GM20000 (cell line): ENCODE measurements around the gene NEUROG1.
"Not testable (repeated sequence)": the region's sequence is repeated elsewhere in the genome, so short reads cannot be mapped to it uniquely, and the experiment has no call there.

ENCODE experiments used
- DNase-seq: peaks from one replicate; pipeline ENCODE4 v3.0.0; 2012; ENCODE audit warnings: low spot score
- TF ChIP-seq, protein P1 (sequence below): IDR thresholded peaks from 2 replicates; pipeline ENCODE4 v1.5.1; 2012; ENCODE audit warnings: mild to moderate bottlenecking, control low read depth; ENCODE audit errors: extremely low read depth, missing control alignments

NEUROG1 gene

DNA sequence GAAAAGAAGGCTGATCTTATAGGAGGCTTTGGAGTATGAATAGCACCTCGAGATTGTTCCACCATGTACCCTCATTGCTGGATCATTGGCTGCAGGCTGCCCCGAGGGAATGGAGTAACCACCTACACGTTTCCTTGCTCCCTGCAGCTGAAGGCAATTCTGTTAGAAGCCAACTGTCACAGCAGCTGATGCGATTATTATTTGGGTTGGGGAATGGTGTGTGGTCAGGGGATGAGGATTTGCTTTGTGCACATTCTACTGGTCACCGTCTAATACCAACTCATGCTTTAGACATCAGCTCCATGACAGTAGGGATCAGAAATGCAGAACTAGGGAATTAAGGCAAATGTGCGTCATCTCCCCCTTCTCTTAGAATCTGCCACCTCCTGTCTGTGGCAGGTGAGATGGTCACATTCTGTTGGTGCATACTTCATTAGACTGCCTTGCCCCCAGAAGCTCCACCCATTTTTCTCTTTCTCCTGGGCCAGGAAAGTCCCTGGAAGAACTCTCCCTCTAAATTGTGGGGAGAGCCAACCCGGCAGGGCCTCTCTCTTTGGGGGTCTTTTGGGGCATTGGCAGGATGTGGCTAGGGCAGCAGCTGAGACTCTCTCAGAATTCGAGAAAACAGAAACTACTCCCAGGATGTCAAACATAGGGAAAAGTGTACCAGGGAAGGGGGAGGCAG, 32.8 kb downstream of the NEUROG1 start:
- DNase-seq = no peak
- TF ChIP-seq, protein P1, sequence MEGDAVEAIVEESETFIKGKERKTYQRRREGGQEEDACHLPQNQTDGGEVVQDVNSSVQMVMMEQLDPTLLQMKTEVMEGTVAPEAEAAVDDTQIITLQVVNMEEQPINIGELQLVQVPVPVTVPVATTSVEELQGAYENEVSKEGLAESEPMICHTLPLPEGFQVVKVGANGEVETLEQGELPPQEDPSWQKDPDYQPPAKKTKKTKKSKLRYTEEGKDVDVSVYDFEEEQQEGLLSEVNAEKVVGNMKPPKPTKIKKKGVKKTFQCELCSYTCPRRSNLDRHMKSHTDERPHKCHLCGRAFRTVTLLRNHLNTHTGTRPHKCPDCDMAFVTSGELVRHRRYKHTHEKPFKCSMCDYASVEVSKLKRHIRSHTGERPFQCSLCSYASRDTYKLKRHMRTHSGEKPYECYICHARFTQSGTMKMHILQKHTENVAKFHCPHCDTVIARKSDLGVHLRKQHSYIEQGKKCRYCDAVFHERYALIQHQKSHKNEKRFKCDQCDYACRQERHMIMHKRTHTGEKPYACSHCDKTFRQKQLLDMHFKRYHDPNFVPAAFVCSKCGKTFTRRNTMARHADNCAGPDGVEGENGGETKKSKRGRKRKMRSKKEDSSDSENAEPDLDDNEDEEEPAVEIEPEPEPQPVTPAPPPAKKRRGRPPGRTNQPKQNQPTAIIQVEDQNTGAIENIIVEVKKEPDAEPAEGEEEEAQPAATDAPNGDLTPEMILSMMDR = no peak

DNA sequence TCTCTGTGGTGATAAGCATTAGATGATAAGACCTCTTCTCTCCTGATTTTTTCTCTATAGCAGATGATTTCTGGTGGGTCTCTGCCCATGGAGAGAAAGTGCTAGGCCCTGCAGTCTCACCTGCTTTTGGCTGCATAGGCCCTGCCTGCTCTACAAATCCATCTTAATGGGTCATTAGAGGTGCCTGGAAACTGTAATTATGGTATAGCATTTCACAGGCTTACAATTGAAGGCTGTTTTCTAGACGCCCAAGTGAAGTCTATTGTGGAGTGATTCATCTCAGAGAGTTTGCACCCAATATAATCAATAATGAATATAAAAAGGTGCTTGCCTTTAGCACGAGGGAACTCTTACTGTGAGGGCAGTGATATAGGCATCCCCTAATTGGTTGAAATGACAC, 33.8 kb downstream of the NEUROG1 start:
- no peak for DNase-seq
- TF ChIP-seq, protein P1 = no peak

DNA sequence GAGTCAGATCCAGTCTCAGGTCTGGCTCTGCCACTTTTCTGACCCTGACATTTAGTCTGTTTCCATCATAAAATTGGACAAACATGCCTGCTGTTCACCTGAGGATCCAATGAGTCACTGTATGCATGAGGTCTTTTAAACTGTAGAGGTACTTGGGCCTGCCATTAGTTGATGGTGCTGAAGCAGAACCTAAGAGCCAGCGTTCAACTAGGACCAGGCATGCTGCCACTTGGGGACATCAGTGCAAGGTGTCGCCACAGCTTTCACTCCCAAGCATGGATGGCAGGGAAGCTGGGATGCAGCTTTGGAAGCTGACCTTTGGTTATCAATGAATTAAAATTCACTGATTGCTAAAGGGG, 37.1 kb downstream of the NEUROG1 start:
- DNase-seq = no peak
- TF ChIP-seq, protein P1 = no peak

DNA sequence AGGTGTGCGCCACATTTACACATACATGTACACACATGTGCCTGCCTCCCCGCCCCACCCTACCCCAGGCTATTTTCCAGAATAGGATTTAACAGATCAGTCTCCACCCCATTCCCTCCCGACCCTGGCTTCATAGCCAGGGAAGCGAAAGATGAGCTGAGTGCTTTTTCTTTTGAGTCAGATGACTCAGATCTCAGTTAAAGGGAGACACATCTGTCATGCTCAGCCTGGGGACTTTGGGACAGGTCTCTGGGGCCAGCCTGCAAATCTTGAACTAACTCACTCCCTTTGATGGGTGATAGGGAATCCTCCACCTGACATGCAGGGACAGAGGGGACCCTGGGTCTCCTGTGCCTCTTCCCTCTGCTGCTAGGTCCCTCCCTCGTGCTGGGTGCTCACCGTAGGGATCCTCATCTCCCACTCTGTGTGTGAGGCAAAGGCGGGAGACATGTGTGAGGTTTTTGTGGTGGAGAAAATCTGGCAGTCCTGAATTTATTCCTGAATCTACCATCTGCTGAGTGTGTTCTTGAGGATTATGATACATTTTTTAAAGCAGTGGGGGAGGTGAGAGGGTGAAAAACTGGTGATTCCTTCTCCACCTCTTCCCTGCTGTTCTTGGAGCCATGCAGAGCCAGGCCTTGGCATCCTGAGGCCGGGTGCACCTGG, 37.7 kb downstream of the NEUROG1 start:
- no peak for DNase-seq
- TF ChIP-seq, protein P1 = no peak

DNA sequence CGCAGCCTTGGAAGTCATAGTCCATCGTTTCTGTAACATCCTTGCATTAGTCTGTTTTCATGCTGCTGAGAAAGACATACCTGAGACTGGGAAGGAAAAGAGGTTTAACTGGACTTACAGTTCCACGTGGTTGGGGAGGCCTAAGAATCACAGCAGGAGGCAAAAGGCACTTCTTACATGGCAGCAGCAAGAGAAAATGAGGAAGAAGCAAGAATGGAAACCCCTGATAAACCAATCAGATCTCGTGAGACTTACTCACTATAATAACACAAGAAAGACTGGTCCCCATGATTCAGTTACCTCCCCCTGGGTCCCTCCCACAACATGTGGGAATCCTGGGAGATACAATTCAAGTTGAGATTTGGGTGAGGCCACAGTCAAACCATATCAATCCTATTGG, 40.2 kb downstream of the NEUROG1 start:
- not testable (repeated sequence) for DNase-seq

DNA sequence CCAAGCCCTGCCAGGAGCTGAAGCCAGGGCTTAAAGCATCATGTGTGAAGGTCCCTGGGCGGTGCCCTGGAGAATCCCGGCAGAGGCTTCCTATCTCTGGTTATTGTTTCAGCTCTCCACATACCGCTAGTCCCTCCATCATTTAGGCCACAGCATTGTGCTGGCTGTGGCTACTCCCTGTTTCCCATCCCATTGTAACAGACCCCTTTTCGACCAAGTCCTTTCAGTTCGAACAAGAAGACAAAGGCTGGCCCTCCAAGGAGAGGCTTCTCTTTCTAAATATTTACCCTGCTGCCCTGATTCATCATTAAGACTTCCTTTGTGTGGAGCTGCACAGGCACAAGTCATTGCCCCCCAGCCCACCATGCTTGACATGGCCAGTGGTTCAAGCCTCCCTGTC, 41.6 kb downstream of the NEUROG1 start:
- TF ChIP-seq, protein P1 = no peak
- no peak for DNase-seq

DNA sequence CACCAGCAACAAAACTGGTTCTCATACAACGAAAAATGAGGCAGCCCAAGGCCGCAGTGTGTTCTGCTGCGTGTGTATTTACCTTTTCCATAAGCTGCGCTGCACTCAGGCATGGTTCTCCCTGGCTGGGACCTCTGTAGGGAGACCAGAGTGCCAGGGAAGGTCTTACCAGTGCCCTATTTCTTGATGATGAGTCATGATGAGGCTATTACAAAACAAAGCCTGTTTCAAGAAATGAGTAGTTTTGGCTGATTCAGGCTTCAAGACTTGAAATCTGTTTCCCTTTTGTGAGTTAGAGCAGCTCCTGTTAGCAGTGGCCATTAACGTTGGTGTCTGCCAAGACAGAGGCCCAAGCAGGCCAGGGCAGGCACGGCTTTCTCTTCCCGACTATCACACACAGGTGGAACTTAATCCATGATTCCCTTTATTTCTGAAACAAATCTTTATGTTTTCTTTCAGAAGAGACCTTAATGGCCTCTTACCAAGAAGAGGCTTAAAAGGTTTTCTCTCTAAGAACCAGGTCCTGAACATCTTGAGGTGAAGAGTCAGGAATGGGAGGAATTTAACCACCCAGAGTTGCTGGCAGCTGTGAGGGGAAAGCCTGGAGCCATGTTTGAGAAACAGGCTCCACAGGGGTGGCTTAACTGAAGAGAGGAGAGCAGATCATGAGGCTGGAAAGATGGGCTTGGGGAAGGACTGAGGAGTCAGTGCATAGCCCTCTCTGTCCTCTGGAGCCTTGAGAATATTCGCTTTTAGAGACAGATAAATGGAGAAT, 42.2 kb downstream of the NEUROG1 start:
- DNase-seq = no peak
- TF ChIP-seq, protein P1 = no peak
